H1 (cell line): ENCODE measurements around the gene ADM2. TPM values are rescaled to one million over a fixed set of nuclear protein-coding genes. Genes with fewer than 3 reads are reported as not detected.

ENCODE experiments used
- CTCF ChIA-PET: fragments of 300-600 bp; sonication (Branson Sonifier 250); formaldehyde crosslinking; loops from one replicate; lab custom pipeline; 2021; ENCODE audit not compliant: partially characterized antibody; lab: Charles Lee
- POLR2A ChIA-PET: fragments of 300-600 bp; sonication (Branson Sonifier 250); formaldehyde crosslinking; loops from one replicate; lab custom pipeline; 2021; ENCODE audit warnings: inconsistent platforms; ENCODE audit not compliant: partially characterized antibody; lab: Charles Lee
- DNase-seq, 2 experiments: peaks; one replicate each; pipeline versions ENCODE4 v3.0.0 to v3.0.0-alpha.2; 2010 to 2022; ENCODE audit warnings: low spot score in 2 of 2, low read depth in 1 of 2, mixed read lengths in 1 of 2
- FAIRE-seq: peaks from 2 replicates; lab custom pipeline; 2011; peaks lifted over from hg19 to GRCh38; lab: Jason Lieb, UNC
- H2AFZ ChIP-seq: 2 replicates; pipeline ENCODE4 v1.8.1; 2012; ENCODE audit warnings: low read length, inconsistent platforms
- H2AK5ac ChIP-seq: 2 replicates; pipeline ENCODE4 v1.6.1; 2013; ENCODE audit warnings: low read depth, low read length
- H2BK120ac ChIP-seq: replicated peaks from 2 replicates; pipeline ENCODE3; 2013; ENCODE audit warnings: low read depth, low read length, inconsistent platforms
- H2BK12ac ChIP-seq: 2 replicates; pipeline ENCODE4 v1.6.1; 2013; ENCODE audit warnings: low read depth, low read length
- H2BK15ac ChIP-seq: 2 replicates; pipeline ENCODE4 v1.6.1; 2013; ENCODE audit warnings: low read length
- H2BK20ac ChIP-seq: 2 replicates; pipeline ENCODE4 v1.6.1; 2013; ENCODE audit warnings: low read length
- H2BK5ac ChIP-seq: 2 replicates; pipeline ENCODE4 v1.6.1; 2013; ENCODE audit warnings: low read depth, low read length
- H3K14ac ChIP-seq: 2 replicates; pipeline ENCODE4 v1.6.1; 2013; ENCODE audit warnings: inconsistent platforms; ENCODE audit not compliant: insufficient read length
- H3K18ac ChIP-seq: 2 replicates; pipeline ENCODE4 v1.6.1; 2013; ENCODE audit warnings: low read length; ENCODE audit errors: extremely low read depth
- H3K23ac ChIP-seq: 2 replicates; pipeline ENCODE4 v1.6.1; 2013; ENCODE audit warnings: inconsistent platforms; ENCODE audit not compliant: insufficient read length
- H3K23me2 ChIP-seq: 2 replicates; pipeline ENCODE4 v1.6.1; 2013; ENCODE audit warnings: low read depth, low read length
- H3K27ac ChIP-seq: 2 replicates; pipeline ENCODE4 v1.6.1; 2011; ENCODE audit warnings: low read depth, low read length, inconsistent platforms
- H3K27me3 ChIP-seq, 4 experiments: replicated peaks in 1 of 4; 1 replicate in 1 of 4; 2 replicates in 3 of 4; pipeline versions ENCODE4 v1.6.1 to v1.8.1; 2011 to 2013; ENCODE audit warnings: low read length in 3 of 4, mild to moderate bottlenecking in 3 of 4, inconsistent platforms in 2 of 4, mixed read lengths in 2 of 4, moderate library complexity in 1 of 4; ENCODE audit not compliant: control insufficient read depth in 3 of 4, insufficient read depth in 3 of 4; ENCODE audit errors: extremely low read depth in 1 of 4
- H3K36me3 ChIP-seq, 4 experiments: 2 replicates each; pipeline versions ENCODE4 v1.6.1 to v1.8.1; 2011 to 2013; ENCODE audit warnings: mild to moderate bottlenecking in 4 of 4, low read length in 3 of 4, moderate library complexity in 2 of 4, control low read depth in 1 of 4, inconsistent platforms in 1 of 4; ENCODE audit not compliant: insufficient read depth in 4 of 4, control insufficient read depth in 2 of 4
- H3K4ac ChIP-seq: replicated peaks from 2 replicates; pipeline ENCODE3; 2013; ENCODE audit warnings: low read length, low read depth, mixed read lengths, inconsistent platforms; ENCODE audit not compliant: insufficient read length
- H3K4me1 ChIP-seq, 4 experiments: replicated peaks in 1 of 4; 1 replicate in 1 of 4; 2 replicates in 3 of 4; pipeline versions ENCODE4 v1.6.1 to v1.8.1; 2011 to 2013; ENCODE audit warnings: low read length in 3 of 4, inconsistent platforms in 2 of 4, mixed read lengths in 1 of 4; ENCODE audit not compliant: insufficient read depth in 4 of 4, control insufficient read depth in 3 of 4
- H3K4me2 ChIP-seq, 2 experiments: 2 replicates each; pipeline versions ENCODE4 v1.6.1 to v1.8.1; 2011 to 2013; ENCODE audit warnings: low read depth in 2 of 2, low read length in 2 of 2, control low read depth in 1 of 2, inconsistent platforms in 1 of 2, mild to moderate bottlenecking in 1 of 2; ENCODE audit not compliant: insufficient read depth in 1 of 2
- H3K4me3 ChIP-seq, 4 experiments: fragments of 200-600, 300-600 bp in 1 of 4; sonication (generic), shearing (Covaris generic), sonication (Bioruptor Twin) in 1 of 4; 2 replicates each; pipeline versions ENCODE4 v1.5.1 to v1.8.1; 2011 to 2016; ENCODE audit warnings: low read length in 4 of 4, low read depth in 3 of 4, control low read depth in 2 of 4, inconsistent platforms in 2 of 4, mild to moderate bottlenecking in 2 of 4, mixed read lengths in 1 of 4, moderate library complexity in 1 of 4; ENCODE audit not compliant: insufficient read depth in 2 of 4; ENCODE audit errors: extremely low read depth in 1 of 4
- H3K56ac ChIP-seq: replicated peaks from 2 replicates; pipeline ENCODE3; 2013; ENCODE audit warnings: low read depth, mild to moderate bottlenecking, mixed read lengths, low read length, inconsistent platforms; ENCODE audit not compliant: insufficient read length
- H3K79me1 ChIP-seq: 2 replicates; pipeline ENCODE4 v1.6.1; 2013; ENCODE audit warnings: low read depth, low read length, control low read depth
- H3K79me2 ChIP-seq, 2 experiments: 2 replicates each; pipeline versions ENCODE4 v1.6.1 to v1.8.1; 2012 to 2013; ENCODE audit warnings: low read length in 2 of 2, mild to moderate bottlenecking in 2 of 2, inconsistent platforms in 1 of 2; ENCODE audit not compliant: insufficient read depth in 2 of 2, control insufficient read depth in 1 of 2
- H3K9ac ChIP-seq, 4 experiments: replicated peaks in 1 of 4; 1 replicate in 1 of 4; 2 replicates in 3 of 4; pipeline versions ENCODE4 v1.6.1 to v1.8.1; 2011 to 2013; ENCODE audit warnings: low read depth in 3 of 4, low read length in 3 of 4, control low read depth in 2 of 4, mild to moderate bottlenecking in 2 of 4, moderate library complexity in 2 of 4, inconsistent platforms in 1 of 4; ENCODE audit errors: extremely low read depth in 1 of 4
- H3K9me3 ChIP-seq, 2 experiments: 2 replicates each; pipeline versions ENCODE4 v1.6.1 to v1.8.1; 2012 to 2013; ENCODE audit warnings: mild to moderate bottlenecking in 2 of 2, moderate library complexity in 2 of 2, control low read depth in 1 of 2, inconsistent platforms in 1 of 2, low read depth in 1 of 2, low read length in 1 of 2, mixed read lengths in 1 of 2; ENCODE audit not compliant: insufficient read depth in 2 of 2
- H4K20me1 ChIP-seq, 2 experiments: replicated peaks in 1 of 2; 2 replicates each; pipeline versions ENCODE3 to v1.8.1; 2011 to 2013; ENCODE audit warnings: inconsistent platforms in 2 of 2, low read length in 2 of 2, mild to moderate bottlenecking in 1 of 2; ENCODE audit not compliant: insufficient read depth in 2 of 2, control insufficient read depth in 1 of 2
- H4K5ac ChIP-seq: 2 replicates; pipeline ENCODE4 v1.6.1; 2013; ENCODE audit warnings: low read length, low read depth, mixed read lengths, inconsistent platforms; ENCODE audit not compliant: insufficient read length
- H4K8ac ChIP-seq: 2 replicates; pipeline ENCODE4 v1.8.0; 2013; ENCODE audit warnings: mild to moderate bottlenecking, moderate library complexity, low read length, inconsistent platforms; ENCODE audit not compliant: insufficient read depth; ENCODE audit errors: extremely low read depth
- H4K91ac ChIP-seq: replicated peaks from 2 replicates; pipeline ENCODE3; 2013; ENCODE audit warnings: low read length, mixed read lengths, inconsistent platforms; ENCODE audit not compliant: insufficient read length
- ATF2 ChIP-seq: IDR thresholded peaks from 2 replicates; pipeline ENCODE4 v1.6.1; 2012; ENCODE audit warnings: low read length, inconsistent platforms
- BCL11A ChIP-seq, 2 experiments: IDR thresholded peaks; one replicate each; pipeline ENCODE4 v1.6.1; 2011; ENCODE audit warnings: low read depth in 2 of 2, low read length in 2 of 2, mild to moderate bottlenecking in 2 of 2
- CHD2 ChIP-seq: IDR thresholded peaks from 2 replicates; pipeline ENCODE4 v1.6.1; 2012; ENCODE audit warnings: low read length, improper control_type of control experiment
- SIRT6 ChIP-seq: IDR thresholded peaks from one replicate; pipeline ENCODE4 v1.7.1; 2012; ENCODE audit warnings: low read length, inconsistent platforms
- SP1 ChIP-seq: IDR thresholded peaks from 2 replicates; pipeline ENCODE4 v1.6.1; 2011; ENCODE audit warnings: low read depth, low read length
- WGBS, 2 experiments: shearing (Covaris generic) in 1 of 2; methylation state at CpG; one replicate each; pipeline versions ENCODE4 v1.1.6 to v1.1.7; 2013 to 2015; ENCODE audit warnings: low lambda C conversion rate in 2 of 2, mixed read lengths in 2 of 2, inconsistent platforms in 1 of 2, low coverage in 1 of 2, missing lambda C conversion rate in 1 of 2; ENCODE audit not compliant: insufficient replicate concordance in 2 of 2, insufficient coverage in 1 of 2, insufficient read length in 1 of 2; ENCODE audit errors: extremely low coverage in 1 of 2, missing lambda C conversion rate in 1 of 2; 5-methylcytosine and 5-hydroxymethylcytosine counted together
- polyA plus RNA-seq, 7 experiments: library from polyadenylated mRNA; depleted of rRNA in 3 of 7; stranded (reverse) in 5 of 7; unstranded in 2 of 7; fragments of >200 nt in 5 of 7; fragments of 200-250 nt in 2 of 7; gene quantifications; 1 replicate in 5 of 7; 2 replicates in 1 of 7; 4 replicates in 1 of 7; pipeline versions ENCODE4 v1.2.1 to v1.2.3, GENCODE V29; 2011 to 2013; ENCODE audit warnings: missing spikeins in 2 of 7, mixed read lengths in 2 of 7
- total RNA-seq: library from RNA; stranded (reverse); fragmentation: NEBNext Ultra II Directional; extraction: Animal tissue kit (Norgen Biotek cat#: 25700); gene quantifications from 2 replicates; pipeline ENCODE4 v1.2.1, GENCODE V29; 2021

The ADM2 gene
- total and polyA plus RNA-seq, 2 of the 8 experiments (the other 6 are each of a cell fraction or from before 2014, with no cell fraction given) = 3.3 to 7.5 TPM

GRCh38 chr22:50441428-50441993 lies 39.8 kb upstream of the ADM2 start:
- H3K79me1 ChIP-seq = no peaks in the 10 kb centered on the region
- no peak overlapping the region for H2BK5ac ChIP-seq
- no peak overlapping the region for H3K27ac ChIP-seq
- H4K8ac ChIP-seq = no peak overlapping the region
- POLR2A ChIA-PET = interaction anchor here (0.9 to 2.8 kb wide), 6 partner anchors 11 to 196 kb away, joined by 3 to 9 read pairs (median 4); partner anchors contain the start of gene SCO2
- H3K9ac ChIP-seq = no peak overlapping the region
- no peak overlapping the region for H2BK20ac ChIP-seq
- H2BK15ac ChIP-seq = no peak overlapping the region
- H3K23me2 ChIP-seq = no peaks in the 10 kb centered on the region
- H2BK12ac ChIP-seq = no peak overlapping the region
- no peak overlapping the region for H2AK5ac ChIP-seq
- FAIRE-seq = no peak
- H3K23ac ChIP-seq = no peak overlapping the region
- H3K27me3 ChIP-seq = no peaks in the 10 kb centered on the region
- no peak overlapping the region for H3K4ac ChIP-seq
- H3K14ac ChIP-seq = no peak overlapping the region
- H3K4me2 ChIP-seq = no peak overlapping the region
- H3K18ac ChIP-seq = no peak overlapping the region
- H3K56ac ChIP-seq = no peak overlapping the region
- WGBS, 2 experiments = 91% methylated on average over 14 of the region's 17 CpGs; no CpG with 5 or more reads in 1 of the 2 experiments
- no peak overlapping the region for H2BK120ac ChIP-seq
- no peaks in the 10 kb centered on the region for H3K9me3 ChIP-seq
- TF ChIP-seq CHD2 (no peak), ATF2 (no peak), SP1 (no peak), SIRT6 (no peak), BCL11A (IDR thresholded peaks at IDR 0.05; ENCODE audit: low read depth in 2 of 2, low read length in 2 of 2) (no peak)
- no peak for DNase-seq
- no peaks in the 10 kb centered on the region for H3K79me2 ChIP-seq
- H2AFZ ChIP-seq = no peak overlapping the region
- no peak overlapping the region for H3K4me3 ChIP-seq
- CTCF ChIA-PET = interaction anchor here (0.9 to 2.8 kb wide), 3 partner anchors 10 to 57 kb away, joined by 3 to 22 read pairs (median 4); no protein-coding TSS in a partner anchor
- H3K4me1 ChIP-seq = peaks cover 0 to 9% (median 4%) of the 10 kb centered on the region in 4 experiments; a peak in 5 of 7 replicates
- no peak overlapping the region for H4K91ac ChIP-seq
- H3K36me3 ChIP-seq = peaks cover 5 to 29% (median 16%) of the 10 kb centered on the region in 4 experiments
- peaks cover 11 to 20% of the 10 kb centered on the region in 2 experiments for H4K20me1 ChIP-seq
- no peak overlapping the region for H4K5ac ChIP-seq
